Coronary artery (tissue), 2 donors: ENCODE data around the gene COL11A2.

ENCODE experiments used
- DNase-seq: peaks from one replicate; pipeline ENCODE4 v3.0.0-alpha.2; 2017; ENCODE audit warnings: low spot score
- H3K27ac ChIP-seq, 2 donors: fragments of 200-600 bp; sonication (generic); one replicate each; pipeline ENCODE4 v1.5.1; 2016 to 2019
- H3K4me3 ChIP-seq: fragments of 200-600 bp; sonication (generic); 2 replicates; pipeline ENCODE4 v1.5.1; 2016; ENCODE audit warnings: mild to moderate bottlenecking, moderate library complexity
- CTCF ChIP-seq: fragments of 200-600 bp; sonication (generic); IDR thresholded peaks from one replicate; pipeline ENCODE4 v1.5.1; 2019; ENCODE audit warnings: antibody characterized with exemption

Gene COL11A2

GRCh38 chr6:33136310-33136900 lies 55.9 kb downstream of the COL11A2 start:
- Histone ChIP-seq H3K27ac (no peak overlapping the region), H3K4me3 (no peak overlapping the region)
- TF ChIP-seq CTCF: no peak
- DNase-seq: no peak

GRCh38 chr6:33132081-33132524 lies 60.2 kb downstream of the COL11A2 start:
- Histone ChIP-seq H3K27ac (no peak overlapping the region), H3K4me3 (no peak overlapping the region)
- DNase-seq: no peak
- no peak for TF ChIP-seq CTCF

GRCh38 chr6:33128318-33128717 lies 63.9 kb downstream of the COL11A2 start:
- no peak for TF ChIP-seq CTCF
- no peak for DNase-seq
- no peak overlapping the region for H3K27ac ChIP-seq

GRCh38 chr6:33126101-33126714 lies 66.1 kb downstream of the COL11A2 start:
- no peak for TF ChIP-seq CTCF
- no peak for DNase-seq
- no peak overlapping the region for H3K4me3 ChIP-seq
- H3K27ac ChIP-seq: no peak overlapping the region

More at GRCh38 chr6:33128318-33128717, 63.9 kb downstream of the COL11A2 start:
- H3K4me3 ChIP-seq: no peak overlapping the region

GRCh38 chr6:33124947-33125346 lies 67.3 kb downstream of the COL11A2 start:
- no peak overlapping the region for H3K4me3 ChIP-seq
- TF ChIP-seq CTCF: no peak
- no peak overlapping the region for H3K27ac ChIP-seq
- no peak for DNase-seq

- Histone ChIP-seq H3K27ac (no peak overlapping the region), H3K4me3 (no peak overlapping the region)
- no peak for TF ChIP-seq CTCF
- DNase-seq: no peak
Observed at GRCh38 chr6:33124525-33124901, 67.8 kb downstream of the COL11A2 start.
